B cell (primary cell): Measurements from ENCODE around the gene ITGA5. TPM values are rescaled to one million over a fixed set of nuclear protein-coding genes. Genes with fewer than 3 reads are reported as not detected.

Experiments used
- ATAC-seq: fragments of 200-7000 bp; cut with Tn5 transposase; one replicate; pipeline ENCODE4 v1.10.0; 2021; ENCODE audit warnings: low read depth, mild to moderate bottlenecking, moderate number of reproducible peaks, moderate library complexity
- CTCF ChIA-PET: fragments of 350-600 bp; sonication (Branson Sonifier 250); formaldehyde crosslinking; loops from one replicate; lab custom pipeline; 2021; ENCODE audit warnings: antibody characterized with exemption, inconsistent platforms; lab: Charles Lee
- POLR2A ChIA-PET: fragments of 350-600 bp; sonication (Branson Sonifier 250); formaldehyde crosslinking; loops from one replicate; lab custom pipeline; 2021; ENCODE audit warnings: antibody characterized with exemption; lab: Charles Lee
- DNase-seq: peaks from one replicate; pipeline ENCODE4 v3.0.0; 2013
- H2AFZ ChIP-seq: 2 replicates; pipeline ENCODE4 v1.6.1; 2012; ENCODE audit warnings: mild to moderate bottlenecking, low read depth, low read length; ENCODE audit not compliant: insufficient read depth, poor library complexity, severe bottlenecking
- H3K27ac ChIP-seq, 2 donors: 1 replicate in 1 of 2; 2 replicates in 1 of 2; pipeline ENCODE4 v1.5.1; 2012 to 2013; ENCODE audit warnings: low read length in 2 of 2, mild to moderate bottlenecking in 2 of 2, moderate library complexity in 1 of 2
- H3K27me3 ChIP-seq, 4 experiments: fragments of 200-600 bp in 1 of 4; sonication (generic) in 1 of 4; replicated peaks in 1 of 4; 1 replicate in 2 of 4; 2 replicates in 2 of 4; pipeline versions ENCODE4 v1.6.1 to v1.7.0; 2013 to 2016; ENCODE audit warnings: low read length in 3 of 4, mild to moderate bottlenecking in 2 of 4, mixed read lengths in 1 of 4, moderate library complexity in 1 of 4; ENCODE audit not compliant: insufficient read depth in 4 of 4, control insufficient read depth in 3 of 4; ENCODE audit errors: control extremely low read depth in 1 of 4
- H3K36me3 ChIP-seq, 2 experiments: replicated peaks in 1 of 2; 1 replicate in 1 of 2; 2 replicates in 1 of 2; pipeline versions ENCODE4 v1.6.1 to v1.7.1; 2013; ENCODE audit warnings: low read length in 1 of 2; ENCODE audit not compliant: insufficient read depth in 2 of 2, control insufficient read depth in 1 of 2; ENCODE audit errors: control extremely low read depth in 1 of 2, extremely low read depth in 1 of 2
- H3K4me1 ChIP-seq, 2 donors: fragments of 200-600 bp in 1 of 2; sonication (generic) in 1 of 2; 1 replicate in 1 of 2; 2 replicates in 1 of 2; pipeline versions ENCODE4 v1.5.1 to v1.6.1; 2013 to 2017; ENCODE audit warnings: low read length in 2 of 2; ENCODE audit not compliant: control insufficient read depth in 2 of 2, insufficient read depth in 2 of 2
- H3K4me2 ChIP-seq: replicated peaks from 2 replicates; pipeline ENCODE3; 2012; ENCODE audit warnings: mild to moderate bottlenecking, low read depth, low read length; ENCODE audit not compliant: poor library complexity, severe bottlenecking
- H3K4me3 ChIP-seq, 5 experiments: fragments of 200-600 bp in 1 of 5; sonication (generic) in 1 of 5; 1 replicate in 3 of 5; 2 replicates in 2 of 5; pipeline versions ENCODE4 v1.5.1 to v1.7.0; 2011 to 2016; ENCODE audit warnings: low read length in 4 of 5, mild to moderate bottlenecking in 4 of 5, low read depth in 2 of 5, control low read depth in 1 of 5, moderate library complexity in 1 of 5; ENCODE audit not compliant: insufficient read depth in 1 of 5; ENCODE audit errors: control extremely low read depth in 1 of 5, extremely low read depth in 1 of 5
- H3K79me2 ChIP-seq: fragments of 200-600 bp; sonication (generic); one replicate; pipeline ENCODE4 v1.6.0; 2016; ENCODE audit warnings: low read length; ENCODE audit not compliant: control insufficient read depth, insufficient read depth
- H3K9ac ChIP-seq: fragments of 200-600 bp; sonication (generic); 2 replicates; pipeline ENCODE4 v1.6.1; 2017; ENCODE audit warnings: mild to moderate bottlenecking, low read length, moderate library complexity
- H3K9me3 ChIP-seq, 3 donors: one replicate each; pipeline versions ENCODE4 v1.6.1 to v1.7.1; 2013; ENCODE audit warnings: low read length in 2 of 3; ENCODE audit not compliant: control insufficient read depth in 2 of 3, insufficient read depth in 1 of 3; ENCODE audit errors: control extremely low read depth in 1 of 3
- H4K20me1 ChIP-seq: 2 replicates; pipeline ENCODE4 v1.6.0; 2012; ENCODE audit warnings: mild to moderate bottlenecking, low read length; ENCODE audit not compliant: insufficient read depth, control insufficient read depth, poor library complexity, severe bottlenecking
- H3K27ac Mint-ChIP-seq: one replicate; pipeline ENCODE4 v1.8.0; 2021; ENCODE audit warnings: mixed read lengths
- H3K27me3 Mint-ChIP-seq: one replicate; pipeline ENCODE4 v1.8.0; 2021; ENCODE audit warnings: mixed read lengths
- H3K4me1 Mint-ChIP-seq: one replicate; pipeline ENCODE4 v1.8.0; 2021; ENCODE audit warnings: mixed read lengths
- H3K4me3 Mint-ChIP-seq: one replicate; pipeline ENCODE4 v1.8.0; 2021; ENCODE audit warnings: mixed read lengths
- H3K9me3 Mint-ChIP-seq: one replicate; pipeline ENCODE4 v1.8.0; 2022; ENCODE audit warnings: mixed read lengths; ENCODE audit not compliant: insufficient read depth
- CTCF ChIP-seq: fragments of 200-600 bp; IDR thresholded peaks from one replicate; pipeline ENCODE4 v1.8.0; 2022; ENCODE audit warnings: antibody characterized with exemption, mild to moderate bottlenecking
- EZH2 ChIP-seq: IDR thresholded peaks from 2 replicates; pipeline ENCODE4 v1.6.1; 2012; ENCODE audit warnings: borderline replicate concordance, low read depth, mild to moderate bottlenecking, moderate library complexity, low read length; ENCODE audit not compliant: insufficient read depth, poor library complexity, severe bottlenecking
- WGBS: methylation state at CpG from one replicate; pipeline ENCODE4 v1.1.5; 2013; ENCODE audit warnings: missing lambda C conversion rate; ENCODE audit not compliant: insufficient coverage; 5-methylcytosine and 5-hydroxymethylcytosine counted together
- intact Hi-C: fragments of 100-400 bp; cut with micrococcal nuclease; formaldehyde crosslinking; loops from one replicate; pipeline ENCODE4 v1.10.0; 2022
- polyA plus RNA-seq: library from polyadenylated mRNA; depleted of rRNA; stranded (reverse); fragments of >200 nt; gene quantifications from 2 replicates; pipeline ENCODE4 v1.2.3, GENCODE V29; 2012
- total RNA-seq, 2 donors: library from RNA; stranded (reverse); fragments of 120-200 nt in 1 of 2; gene quantifications; 1 replicate in 1 of 2; 2 replicates in 1 of 2; pipeline versions ENCODE4 v1.2.3 to v1.2.4, GENCODE V29; 2013 to 2022

ITGA5 gene
- total and polyA plus RNA-seq, 2 donors (not counting 1 experiment from before 2014, with no cell fraction given) = 3.6 to 6.1 TPM

- Histone ChIP-seq H3K36me3 (no peaks in the 10 kb centered on the region), H3K9me3 (no peaks in the 10 kb centered on the region), H2AFZ (no peak overlapping the region), H3K4me2 (no peak overlapping the region), H3K79me2 (no peaks in the 10 kb centered on the region), H3K4me1 (peaks cover 0 to 3% of the 10 kb centered on the region in 2 donors), H4K20me1 (no peaks in the 10 kb centered on the region), H3K4me3 (no peak overlapping the region), H3K27me3 (peaks cover 0 to 4% (median 0%) of the 10 kb centered on the region in 4 experiments), H3K27ac (no peak overlapping the region), H3K9ac (no peak overlapping the region)
- ATAC-seq (no peak), DNase-seq (no peak)
- CTCF ChIA-PET = interaction anchor here (0.6 to 34.5 kb wide), 6 partner anchors 8 to 87 kb away, joined by 3 to 1030 read pairs (median 4); partner anchors contain the start of gene NCKAP1L
- Mint-ChIP-seq H3K9me3 (no peaks in the 10 kb centered on the region), H3K27me3 (peaks cover 11% of the 10 kb centered on the region), H3K4me1 (peaks cover 2% of the 10 kb centered on the region), H3K4me3 (no peak overlapping the region), H3K27ac (no peak overlapping the region)
- no peak for TF ChIP-seq CTCF
- intact Hi-C loops = no loop called here
- POLR2A ChIA-PET = no interaction called here
Observed at GRCh38 chr12:54444206-54444605, 25.1 kb upstream of the ITGA5 start.

- peaks cover 2% of the 10 kb centered on the region for H3K4me1 Mint-ChIP-seq
- ChIA-PET POLR2A (no interaction called here), CTCF (interaction anchor here (0.7 to 34.5 kb wide), 4 partner anchors 9 to 50 kb away, joined by 3 to 1030 read pairs (median 4); no protein-coding TSS in a partner anchor)
- peaks cover 11% of the 10 kb centered on the region for H3K27me3 Mint-ChIP-seq
- ATAC-seq (no peak), DNase-seq (no peak)
- no peaks in the 10 kb centered on the region for H3K9me3 Mint-ChIP-seq
- no peak overlapping the region for H2AFZ ChIP-seq
- H4K20me1 ChIP-seq = no peaks in the 10 kb centered on the region
- intact Hi-C loops = no loop called here
- H3K27me3 ChIP-seq = peaks cover 0 to 4% (median 0%) of the 10 kb centered on the region in 4 experiments
- H3K4me3 Mint-ChIP-seq = no peak overlapping the region
- no peaks in the 10 kb centered on the region for H3K79me2 ChIP-seq
- peaks cover 0 to 3% of the 10 kb centered on the region in 2 donors for H3K4me1 ChIP-seq
- H3K4me3 ChIP-seq = no peak overlapping the region
- no peaks in the 10 kb centered on the region for H3K9me3 ChIP-seq
- TF ChIP-seq CTCF (no peak), EZH2 (no peak)
- no peak overlapping the region for H3K27ac Mint-ChIP-seq
- no peak overlapping the region for H3K9ac ChIP-seq
- 93% methylated on average over 4 of the region's 4 CpGs for WGBS
- H3K36me3 ChIP-seq = no peaks in the 10 kb centered on the region
- H3K4me2 ChIP-seq = no peak overlapping the region
- no peak overlapping the region for H3K27ac ChIP-seq
Observed at GRCh38 chr12:54443446-54443845, 24.4 kb upstream of the ITGA5 start.
